ENCODE results near the gene KLHL41. TPM values are rescaled to one million over a fixed set of nuclear protein-coding genes. Genes with fewer than 3 reads are reported as not detected.
A peak's percentile ranks its signal among the peaks of the same experiment; 100 is the strongest.

KLHL41 gene
- total and polyA plus RNA-seq, 2 of the 13 experiments (the other 11 are each of a cell fraction or from before 2014, with no cell fraction given), result 0.07 to 0.31 TPM

GRCh38 chr2:169480079-169480465 lies 29.4 kb upstream of the KLHL41 start (continued):
- TF ChIP-seq ZEB1 (IDR thresholded peaks at IDR 0.05; ENCODE audit: insufficient replicate concordance, low read depth) (no peak), TARDBP (CRISPR knock-in tag; IDR thresholded peaks at IDR 0.05) (no peak), ZNF614 (CRISPR knock-in tag; IDR thresholded peaks at IDR 0.05; ENCODE audit: borderline replicate concordance) (no peak), HOXD1 (CRISPR knock-in tag; IDR thresholded peaks at IDR 0.05) (no peak), CC2D1A (CRISPR knock-in tag; IDR thresholded peaks at IDR 0.05) (no peak), ZFX (CRISPR knock-in tag; IDR thresholded peaks at IDR 0.05; ENCODE audit: low read depth) (no peak), SIN3A (IDR thresholded peaks at IDR 0.05; ENCODE audit: borderline replicate concordance, low read depth, low read length) (no peak)

- in situ Hi-C loops (cut with HindIII; ENCODE audit: extremely low pct_ligation_motif_present, low pct_unique_long_range_greater_than_20kb), result no loop called here
- ATAC-seq, result peak; percentile 90
- Histone ChIP-seq H3K27ac (ENCODE audit: extremely low read length, insufficient read depth, low read length) (peak overlapping the region; percentile 54), H3K36me3 (replicated peaks in 1 of 2; ENCODE audit: control insufficient read depth in 1 of 2, insufficient read depth in 2 of 2, low read length in 2 of 2) (peaks cover 0 to 5% of the 10 kb centered on the region in 2 experiments; a peak in 1 of 5 replicates), H3K79me2 (ENCODE audit: insufficient read depth, low read length) (no peaks in the 10 kb centered on the region), H3K9me3 (ENCODE audit: low read length) (no peaks in the 10 kb centered on the region), H3K27me3 (ENCODE audit: control insufficient read depth in 1 of 2, insufficient read depth in 2 of 2, low read length in 2 of 2) (no peaks in the 10 kb centered on the region), H3K4me3 (replicated peaks in 1 of 3; ENCODE audit: insufficient read depth in 1 of 3, low read depth in 2 of 3, low read length in 3 of 3) (no peak overlapping the region), H3K9ac (ENCODE audit: insufficient read depth, low read depth, low read length) (no peak overlapping the region), H2AFZ (ENCODE audit: low read length) (no peak overlapping the region), H3K4me1 (ENCODE audit: insufficient read depth, low read length) (peaks cover 45% of the 10 kb centered on the region), H3K4me2 (ENCODE audit: low read depth, low read length) (peak overlapping the region; percentile 46), H4K20me1 (ENCODE audit: insufficient read depth, low read length) (no peaks in the 10 kb centered on the region)
- ChIA-PET CTCF (ENCODE audit: low intra/inter-chr PET ratio, low total read pairs) (no interaction called here), POLR2A (interaction anchor here (1.3 kb wide), 1 partner anchor 22 kb away, joined by 3 read pairs; no protein-coding TSS in a partner anchor)
- peak; percentile 92 for DNase-seq (ENCODE audit: low spot score)
- intact Hi-C loops (cut with micrococcal nuclease; ENCODE audit: unreplicated experiment), result no loop called here
- BruUV-seq (replicated peaks), result no TSS peak
- 26% methylated on average over 1 of the region's 1 CpG for WGBS (ENCODE audit: low lambda C conversion rate)
- FAIRE-seq, result peak; percentile 48
- no peak for TF ChIP-seq HNF1A (IDR thresholded peaks at IDR 0.05; ENCODE audit: low read depth)
- peak; percentile 69; the same call in 1 of the 2 replicates for TF ChIP-seq HNF1A (CRISPR knock-in tag; IDR thresholded peaks at IDR 0.05; ENCODE audit: borderline replicate concordance)
- no peak for TF ChIP-seq MBD4 (IDR thresholded peaks at IDR 0.05; ENCODE audit: borderline replicate concordance, low read length)
- no peak for TF ChIP-seq MYNN (CRISPR knock-in tag; IDR thresholded peaks at IDR 0.05; ENCODE audit: low read depth)
- TF ChIP-seq ZNF510 (CRISPR knock-in tag; IDR thresholded peaks at IDR 0.05; ENCODE audit: low read depth), result no peak
- no peak for TF ChIP-seq CAMTA2 (CRISPR knock-in tag; IDR thresholded peaks at IDR 0.05; ENCODE audit: borderline replicate concordance)
- TF ChIP-seq ARID2 (CRISPR knock-in tag; IDR thresholded peaks at IDR 0.05; ENCODE audit: borderline replicate concordance), result no peak
- TF ChIP-seq SRSF1 (optimal IDR thresholded peaks at IDR 0.05; ENCODE audit: low read depth, low read length), result no peak
- no peak for TF ChIP-seq ZNF225 (CRISPR knock-in tag; IDR thresholded peaks at IDR 0.05)
- no peak for TF ChIP-seq SETDB1 (CRISPR knock-in tag; IDR thresholded peaks at IDR 0.05; ENCODE audit: borderline replicate concordance)
- no peak for TF ChIP-seq ETV5 (CRISPR knock-in tag; IDR thresholded peaks at IDR 0.05; ENCODE audit: borderline replicate concordance)
Measured at GRCh38 chr2:169485650-169486138, 23.8 kb upstream of the KLHL41 start.

Measured in HepG2 (cell line).